Activated T-cell treated with anti-CD3 and anti-CD28 coated beads, Interleukin-2, amount 50 U/mL, for 1 hour (primary cell): ENCODE results near the gene TTC12.
"Not testable (repeated sequence)": the region's sequence is repeated elsewhere in the genome, so short reads cannot be mapped to it uniquely, and the experiment has no call there.

Experiments used
- DNase-seq: peaks from one replicate; pipeline ENCODE4 v3.0.0-alpha.2; 2020

TTC12 gene

GRCh38 chr11:113286009-113286408 is 28.4 kb upstream of the TTC12 start:
- DNase-seq = no peak

- DNase-seq = no peak
Observed at GRCh38 chr11:113286509-113287497, 27.6 kb upstream of the TTC12 start.

GRCh38 chr11:113287801-113288200 is 26.6 kb upstream of the TTC12 start:
- no peak for DNase-seq

GRCh38 chr11:113288286-113288863 is 26.0 kb upstream of the TTC12 start:
- no peak for DNase-seq

- peak; percentile 68 for DNase-seq
Observed at GRCh38 chr11:113289431-113290187, 24.8 kb upstream of the TTC12 start.

- DNase-seq = no peak
Observed at GRCh38 chr11:113293936-113294335, 20.4 kb upstream of the TTC12 start.

GRCh38 chr11:113295993-113296392 is 18.4 kb upstream of the TTC12 start:
- no peak for DNase-seq

- no peak for DNase-seq
Observed at GRCh38 chr11:113296447-113297205, 17.8 kb upstream of the TTC12 start.

GRCh38 chr11:113298496-113298895 is 15.9 kb upstream of the TTC12 start:
- DNase-seq = not testable (repeated sequence)

GRCh38 chr11:113304916-113305315 is 9.5 kb upstream of the TTC12 start:
- no peak for DNase-seq

- DNase-seq = peak; percentile 76
Observed at GRCh38 chr11:113305440-113306336, 8.7 kb upstream of the TTC12 start.

GRCh38 chr11:113308601-113309000 is 5.8 kb upstream of the TTC12 start:
- no peak for DNase-seq

GRCh38 chr11:113311536-113311935 is 2.8 kb upstream of the TTC12 start:
- no peak for DNase-seq

GRCh38 chr11:113313601-113314000 is 782 bp upstream of the TTC12 start:
- no peak for DNase-seq

- DNase-seq = no peak
Observed at GRCh38 chr11:113314065-113314388, 356 bp upstream of the TTC12 start.

GRCh38 chr11:113315811-113316210 is 1.4 kb downstream of the TTC12 start:
- no peak for DNase-seq

GRCh38 chr11:113316256-113316655 is 1.9 kb downstream of the TTC12 start:
- no peak for DNase-seq

GRCh38 chr11:113317339-113317738 is 3.0 kb downstream of the TTC12 start:
- DNase-seq = no peak

- no peak for DNase-seq
Observed at GRCh38 chr11:113319085-113319484, 4.7 kb downstream of the TTC12 start.

- DNase-seq = no peak
Observed at GRCh38 chr11:113322158-113322557, 7.8 kb downstream of the TTC12 start.

GRCh38 chr11:113324250-113324649 is 9.9 kb downstream of the TTC12 start:
- no peak for DNase-seq

- DNase-seq = no peak
Observed at GRCh38 chr11:113329725-113330124, 15.3 kb downstream of the TTC12 start.
